ENCODE data around the gene STS.

Gene STS

GRCh38 chrX:7139202-7140081 lies 8.1 kb upstream of the STS start:
- DNase-seq (ENCODE audit: low read depth in 2 of 3, low spot score in 2 of 3) = no peak

DNA sequence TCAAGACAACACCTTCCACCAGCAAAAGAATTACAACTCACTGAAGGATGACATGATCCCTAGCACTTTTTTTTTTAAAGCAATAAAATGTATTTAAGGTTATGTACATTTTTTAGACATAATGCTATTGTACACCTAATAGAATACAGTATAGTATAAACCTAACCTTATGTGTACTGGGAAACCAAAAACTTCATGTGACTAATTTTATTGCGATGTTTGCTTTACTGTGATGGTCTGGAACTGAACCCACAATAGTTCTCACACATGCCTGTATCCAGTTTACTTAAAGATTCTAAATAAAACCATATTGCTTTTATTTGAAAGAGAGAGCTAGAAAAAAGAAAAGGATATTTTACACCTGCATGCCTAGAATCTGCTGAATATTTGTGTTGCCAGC lies 4.4 kb upstream of the STS start:
- DNase-seq (ENCODE audit: low read depth in 2 of 3, low spot score in 2 of 3) = no peak

DNA sequence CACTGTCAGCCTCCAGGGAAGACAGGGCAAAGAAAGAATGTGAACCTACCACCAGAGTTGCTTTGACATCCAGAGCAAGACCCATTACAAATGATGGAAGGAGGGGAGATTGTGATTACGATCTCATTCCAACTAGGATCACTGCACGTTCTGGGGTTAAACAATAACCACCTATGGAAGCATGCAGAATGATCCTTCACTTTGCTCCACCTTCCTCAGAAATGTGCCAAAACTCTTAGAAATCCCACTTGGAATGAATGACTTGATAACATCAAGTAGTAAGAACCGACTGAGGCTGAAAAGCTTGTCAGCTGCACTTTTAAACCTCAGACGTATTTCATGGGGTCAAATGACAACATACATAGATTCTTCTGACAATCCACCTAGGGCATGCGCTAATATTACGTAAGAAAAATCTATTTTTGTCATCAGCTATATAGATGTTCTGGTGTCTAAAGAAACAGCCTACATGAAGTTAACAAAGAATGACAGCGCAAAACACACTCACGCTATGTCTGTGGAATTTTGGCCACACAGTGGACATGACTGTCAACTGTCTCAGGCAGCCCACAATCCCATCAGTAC lies 3.5 kb upstream of the STS start:
- no peak for DNase-seq (ENCODE audit: low read depth in 2 of 3, low spot score in 2 of 3)

DNA sequence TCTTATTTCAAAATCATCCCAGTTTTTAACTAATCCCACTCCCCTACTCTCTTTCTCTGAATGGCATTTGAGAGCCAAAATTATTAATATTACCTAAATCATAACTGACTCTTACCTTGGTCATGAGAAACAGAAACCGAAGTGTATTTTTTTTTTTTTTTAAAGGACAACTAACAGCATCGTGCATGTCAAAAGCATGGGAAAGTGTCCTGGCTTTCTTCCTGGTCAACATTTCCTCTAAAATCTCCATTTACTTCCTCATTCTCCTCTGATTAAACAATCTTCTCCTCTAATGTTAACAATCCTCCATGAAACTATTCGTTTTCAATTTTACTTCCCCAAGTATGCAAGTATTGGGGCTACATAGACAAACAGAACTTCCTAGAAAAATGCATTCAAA lies 2.1 kb upstream of the STS start:
- DNase-seq (ENCODE audit: low read depth in 2 of 3, low spot score in 2 of 3) = no peak

DNA sequence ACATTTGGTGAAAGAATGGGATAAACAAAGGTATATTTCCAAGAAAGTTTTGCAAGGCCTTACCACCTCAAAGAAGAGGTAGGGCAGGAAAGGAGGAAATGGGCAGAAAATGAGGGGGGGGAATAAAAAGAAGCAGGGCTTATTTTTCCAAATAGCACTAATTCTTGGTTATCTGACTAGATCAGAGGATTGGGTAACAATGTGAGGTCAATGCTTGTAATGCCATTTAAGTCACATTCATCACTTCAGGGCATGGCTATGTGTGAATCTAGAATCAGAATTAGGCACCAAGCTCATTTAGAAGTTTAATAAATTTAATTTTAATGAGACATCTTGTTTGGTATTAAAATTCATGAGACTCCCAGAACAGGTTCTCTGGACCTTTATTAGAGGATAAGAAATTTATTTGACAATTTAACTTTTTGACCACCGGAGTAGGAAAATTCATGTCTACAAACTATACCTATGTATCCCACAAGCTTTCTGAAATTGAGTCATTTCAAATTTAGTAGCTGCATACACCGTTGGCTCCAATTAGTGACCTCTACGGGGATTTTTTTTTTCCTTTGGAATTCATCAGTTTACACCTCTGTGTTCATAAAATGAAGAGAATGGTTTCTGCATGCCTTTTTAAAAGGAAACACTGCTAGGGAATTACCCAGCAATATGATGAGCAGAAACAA lies 1.4 kb upstream of the STS start:
- DNase-seq (ENCODE audit: low read depth in 2 of 3, low spot score in 2 of 3) = no peak

- DNase-seq (ENCODE audit: low read depth in 2 of 3, low spot score in 2 of 3) = peak in 1 of 3 experiments; percentile 11
Measured at GRCh38 chrX:7146703-7147412, 654 bp upstream of the STS start.

DNA sequence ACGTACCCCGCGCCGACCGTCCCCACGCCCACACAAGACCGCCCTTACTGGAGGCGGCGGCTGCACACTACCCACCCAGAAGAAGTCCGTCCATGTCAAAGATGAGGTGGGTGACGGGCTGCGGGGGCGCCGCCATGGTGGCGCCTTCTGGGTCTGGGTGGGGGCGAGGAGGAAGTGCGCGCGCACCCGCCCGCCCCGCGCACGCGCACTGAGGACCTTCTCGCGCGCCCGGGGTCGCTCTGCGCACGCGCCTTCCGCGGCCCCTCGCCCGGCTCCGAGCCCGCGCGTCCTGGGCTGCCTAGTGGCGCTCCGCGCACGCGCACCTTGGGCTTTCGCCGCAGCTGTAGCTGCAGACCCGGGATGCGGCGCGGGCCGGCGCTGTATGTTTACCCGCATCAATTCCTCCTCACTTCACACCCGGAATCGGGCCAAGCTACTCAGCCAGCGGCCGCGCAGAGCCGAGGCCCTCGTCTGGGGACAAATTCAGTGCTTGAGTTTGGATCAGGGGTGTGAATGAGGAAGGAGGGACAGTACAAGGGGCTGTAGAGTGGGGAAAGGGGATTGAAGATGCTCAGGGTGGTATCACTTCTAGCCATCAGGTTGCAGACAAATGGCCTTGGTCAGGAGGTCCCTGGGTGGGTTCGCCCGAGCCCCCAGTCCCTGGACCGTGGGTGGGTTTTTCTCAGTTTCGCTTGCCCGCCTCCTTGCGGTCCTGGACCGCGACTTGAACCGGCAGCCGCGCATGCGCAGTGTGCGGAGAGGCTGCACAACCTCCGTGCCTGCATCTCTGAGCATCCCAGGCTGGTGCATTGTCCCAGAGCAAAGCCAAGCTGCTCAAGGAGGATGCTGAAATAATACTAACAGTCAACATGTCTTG lies 704 bp downstream of the STS start, which contains the start of gene PUDP:
Gene PUDP (minus strand): TSS at position 176 of the 877 bp plus-strand sequence. CDS start 40 bp downstream, at position 136.
- DNase-seq (ENCODE audit: low read depth in 2 of 3, low spot score in 2 of 3) = peak; percentile 38 to 84 (median 62)

- no peak for DNase-seq (ENCODE audit: low read depth in 2 of 3, low spot score in 2 of 3)
Measured at GRCh38 chrX:7149411-7149810, 1.9 kb downstream of the STS start.

DNA sequence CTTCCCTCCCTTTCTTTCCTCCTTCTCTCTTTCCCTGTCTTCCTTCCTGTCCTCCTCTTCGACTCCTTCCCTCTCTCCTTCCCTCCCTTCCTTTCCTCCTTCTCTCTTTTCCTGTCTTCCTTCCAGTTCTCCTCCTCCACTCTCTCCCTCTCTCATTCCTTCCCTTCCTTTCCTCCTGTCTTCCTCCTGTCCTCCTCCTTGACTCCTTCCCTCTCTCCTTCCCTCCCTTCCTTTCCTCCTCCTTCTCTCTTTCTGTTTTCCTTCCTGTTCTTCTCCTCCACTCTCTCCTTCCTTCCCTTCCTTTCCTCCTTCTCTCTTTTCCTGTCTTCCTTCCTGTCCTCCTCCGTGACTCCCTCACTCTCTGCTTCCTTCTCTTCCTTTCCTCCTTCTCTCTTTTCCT lies 5.7 kb downstream of the STS start:
- no peak for DNase-seq (ENCODE audit: low read depth in 2 of 3, low spot score in 2 of 3)

GRCh38 chrX:7154041-7154597 lies 6.6 kb downstream of the STS start:
- no peak for DNase-seq (ENCODE audit: low read depth in 2 of 3, low spot score in 2 of 3)

DNA sequence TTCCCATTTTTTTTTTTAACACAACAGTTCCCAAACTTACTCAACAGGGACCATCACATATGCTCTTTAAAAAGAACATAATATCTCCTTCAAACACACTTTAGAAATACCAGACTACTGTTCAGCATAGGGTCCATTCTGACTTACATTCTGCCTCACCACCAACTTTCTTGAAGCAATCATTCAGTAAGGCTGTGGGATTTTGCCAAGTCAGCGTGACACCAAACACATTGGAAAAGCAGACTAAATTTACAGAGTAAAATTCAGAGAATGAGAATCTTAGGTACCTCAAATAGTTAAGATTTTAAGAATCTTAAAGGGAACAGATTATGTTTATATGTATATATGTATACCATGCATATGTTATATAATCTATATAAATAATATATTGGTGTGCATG lies 7.7 kb downstream of the STS start:
- DNase-seq (ENCODE audit: low read depth in 2 of 3, low spot score in 2 of 3) = no peak

GRCh38 chrX:7156879-7157278 lies 9.4 kb downstream of the STS start:
- DNase-seq (ENCODE audit: low read depth in 2 of 3, low spot score in 2 of 3) = no peak

DNA sequence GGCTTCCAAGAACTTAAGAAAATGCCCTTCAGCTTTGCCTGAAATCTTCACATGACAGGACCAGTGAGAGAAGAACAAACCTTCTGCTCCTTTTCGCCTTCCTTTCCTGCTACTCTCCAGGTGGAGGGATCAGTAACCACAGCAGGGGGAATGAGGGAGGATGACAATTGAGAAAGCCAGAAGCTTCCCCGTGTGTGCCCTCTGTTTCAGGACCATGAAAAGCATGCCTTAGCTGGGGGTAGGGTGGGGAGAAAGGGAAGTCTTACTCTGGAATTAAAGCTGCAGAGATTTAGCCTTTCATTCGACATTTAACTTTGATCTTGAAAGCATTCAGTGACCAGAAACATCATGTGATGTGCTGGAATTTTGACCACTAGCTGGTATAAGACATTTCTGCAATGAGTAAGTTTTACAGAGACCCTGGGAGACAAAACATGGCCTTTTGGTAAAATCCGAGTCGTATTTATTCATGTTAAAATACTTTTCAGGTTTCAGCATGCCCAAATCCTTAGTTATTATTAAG lies 11.0 kb downstream of the STS start:
- no peak for DNase-seq (ENCODE audit: low read depth in 2 of 3, low spot score in 2 of 3)

DNA sequence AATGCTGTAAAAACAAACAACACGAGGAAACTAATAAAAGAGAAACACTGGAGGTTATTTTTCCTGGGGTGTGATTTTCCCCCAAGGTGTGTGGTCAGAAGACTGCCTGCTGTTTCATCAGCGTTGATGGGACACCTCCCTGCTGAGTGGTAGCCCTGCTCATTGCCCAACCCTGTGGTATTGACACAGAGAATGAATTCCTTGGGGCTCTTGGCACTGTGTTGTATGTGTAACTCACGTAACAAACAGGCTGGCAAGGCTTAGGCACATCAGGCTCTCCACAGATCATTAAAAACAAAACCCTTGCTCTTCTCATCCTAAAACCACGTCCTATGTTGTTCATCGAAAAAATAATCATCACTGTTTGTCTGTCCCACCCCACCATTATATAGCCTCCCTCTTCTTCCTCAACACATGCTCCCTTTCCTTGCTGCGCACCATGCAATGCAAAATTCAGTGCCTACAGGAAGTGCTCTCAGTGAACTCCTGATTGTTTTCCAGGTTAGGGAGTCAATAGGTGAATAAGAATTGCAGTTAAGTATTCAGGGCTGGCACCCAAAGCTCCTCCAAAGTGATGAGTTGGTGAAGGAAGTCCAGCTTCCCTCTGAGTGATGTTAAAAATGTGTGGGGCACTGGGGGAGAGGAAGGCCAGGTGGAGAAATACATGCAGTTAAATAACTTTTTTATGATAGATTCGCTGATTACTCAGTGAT lies 11.8 kb downstream of the STS start:
- DNase-seq (ENCODE audit: low read depth in 2 of 3, low spot score in 2 of 3) = no peak

- no peak for DNase-seq (ENCODE audit: low read depth in 2 of 3, low spot score in 2 of 3)
Measured at GRCh38 chrX:7163146-7163677, 15.7 kb downstream of the STS start.

DNA sequence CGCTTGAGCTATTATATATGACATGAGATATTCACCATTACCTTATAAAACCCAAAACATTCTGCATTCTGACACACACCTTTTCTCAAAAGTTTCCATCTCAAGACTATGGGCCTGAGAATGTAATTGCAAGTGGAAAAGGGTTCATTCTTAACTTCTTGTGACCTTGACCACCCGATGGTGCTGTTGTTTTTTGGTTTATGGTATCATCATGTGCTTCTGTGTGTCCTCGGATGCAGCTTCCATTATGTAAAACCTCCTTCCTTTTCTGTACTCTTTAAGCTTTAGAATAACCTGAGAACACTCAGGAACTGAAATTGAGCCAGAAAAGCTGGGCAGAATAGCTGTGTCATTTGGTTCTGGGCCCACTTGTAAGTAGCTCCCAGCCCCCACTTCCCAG lies 16.7 kb downstream of the STS start:
- DNase-seq (ENCODE audit: low read depth in 2 of 3, low spot score in 2 of 3) = no peak

DNA sequence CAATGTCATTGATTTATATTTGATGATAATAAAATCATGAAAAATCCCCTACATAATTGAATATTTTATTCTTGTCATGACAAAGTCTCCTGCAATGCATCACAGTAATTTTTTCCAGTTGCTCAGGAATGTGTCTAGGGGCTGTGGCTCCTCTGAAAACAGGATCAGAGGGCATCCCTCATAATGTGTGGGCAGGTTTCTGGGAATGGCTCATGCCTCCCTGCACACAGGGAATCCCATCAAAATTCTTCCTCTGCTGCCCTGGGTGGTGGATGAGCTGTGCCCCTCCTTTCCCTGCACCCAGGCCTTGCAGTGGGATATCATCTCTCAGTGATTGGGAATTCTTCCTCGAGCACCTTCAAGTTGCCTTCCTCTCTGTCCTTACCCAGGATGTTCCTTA lies 20.9 kb downstream of the STS start:
- DNase-seq (ENCODE audit: low read depth in 2 of 3, low spot score in 2 of 3) = no peak

DNA sequence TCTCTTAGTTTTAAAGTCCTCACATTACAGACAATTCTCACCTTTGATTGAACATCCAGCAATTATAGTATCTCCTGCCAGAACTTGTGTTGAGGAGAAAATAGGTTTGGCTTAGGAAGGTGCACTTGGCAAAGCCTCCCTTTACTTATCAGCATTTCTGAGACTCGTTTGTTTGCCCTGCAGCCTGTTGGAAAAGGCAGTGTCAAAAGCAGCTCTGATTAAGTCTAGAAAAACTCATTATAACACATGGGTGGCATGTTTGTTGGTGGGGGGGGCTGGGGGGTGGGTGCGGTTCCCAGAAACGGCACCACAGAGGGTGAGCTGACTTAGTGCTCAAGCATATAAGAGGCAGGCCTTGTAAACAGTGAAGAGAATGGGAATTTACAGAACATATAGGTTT lies 22.1 kb downstream of the STS start:
- DNase-seq (ENCODE audit: low read depth in 2 of 3, low spot score in 2 of 3) = no peak

GRCh38 chrX:7170898-7171297 lies 23.4 kb downstream of the STS start:
- peak in 1 of 3 experiments; percentile 1 for DNase-seq (ENCODE audit: low read depth in 2 of 3, low spot score in 2 of 3)
